Activated B cell treated with CpG ODN at 0.5 μM for 24 hours (primary cell): ENCODE data around the gene PRKCB. TPM values are rescaled to one million over a fixed set of nuclear protein-coding genes. Genes with fewer than 3 reads are reported as not detected.

Source experiments
- ATAC-seq: fragments of 200-7000 bp; cut with Tn5 transposase; one replicate; pipeline ENCODE4 v1.10.0; 2021; ENCODE audit warnings: low read depth, mild to moderate bottlenecking, moderate library complexity
- CTCF ChIA-PET: fragments of 350-600 bp; sonication (Branson Sonifier 250); formaldehyde crosslinking; loops from one replicate; lab custom pipeline; 2021; ENCODE audit warnings: antibody characterized with exemption; lab: Charles Lee
- POLR2A ChIA-PET: fragments of 350-600 bp; sonication (Branson Sonifier 250); formaldehyde crosslinking; loops from one replicate; lab custom pipeline; 2021; ENCODE audit warnings: antibody characterized with exemption; lab: Charles Lee
- DNase-seq: peaks from one replicate; pipeline ENCODE4 v3.0.0; 2022
- H3K27ac Mint-ChIP-seq: one replicate; pipeline ENCODE4 v1.8.0; 2020; ENCODE audit warnings: mixed read lengths
- H3K27me3 Mint-ChIP-seq: one replicate; pipeline ENCODE4 v1.8.0; 2021; ENCODE audit warnings: mixed read lengths
- H3K36me3 Mint-ChIP-seq: one replicate; pipeline ENCODE4 v1.8.0; 2021; ENCODE audit warnings: low read depth, mixed read lengths
- H3K4me1 Mint-ChIP-seq: one replicate; pipeline ENCODE4 v1.8.0; 2021; ENCODE audit warnings: mixed read lengths
- H3K4me3 Mint-ChIP-seq: one replicate; pipeline ENCODE4 v1.8.0; 2020; ENCODE audit warnings: mild to moderate bottlenecking, mixed read lengths
- H3K9me3 Mint-ChIP-seq: one replicate; pipeline ENCODE4 v1.8.0; 2020; ENCODE audit warnings: mixed read lengths
- CTCF ChIP-seq: fragments of 200-600 bp; IDR thresholded peaks from one replicate; pipeline ENCODE4 v1.8.0; 2022; ENCODE audit warnings: antibody characterized with exemption, mild to moderate bottlenecking
- intact Hi-C: fragments of 100-400 bp; cut with micrococcal nuclease; formaldehyde crosslinking; loops from one replicate; pipeline ENCODE4 v1.15.1; 2024
- total RNA-seq: library from RNA; stranded (reverse); gene quantifications from 2 replicates; pipeline ENCODE4 v1.2.3, GENCODE V29; 2022

PRKCB gene
- total RNA-seq, 1 donor from 2014 or later, result 146 TPM

GRCh38 chr16:23934610-23935236 is 98.9 kb downstream of the PRKCB start:
- Mint-ChIP-seq H3K27me3 (no peaks in the 10 kb centered on the region), H3K27ac (peak overlapping the region; percentile 74), H3K9me3 (peaks cover 1% of the 10 kb centered on the region), H3K4me1 (peaks cover 92% of the 10 kb centered on the region), H3K36me3 (peaks cover 40% of the 10 kb centered on the region), H3K4me3 (no peak overlapping the region)
- ChIA-PET CTCF (interaction anchor here (0.6 kb wide), 1 partner anchor 58 kb away, joined by 4 read pairs; no protein-coding TSS in a partner anchor), POLR2A (no interaction called here)
- ATAC-seq, result no peak
- intact Hi-C loops, result loop anchor here (2.0 kb wide), 1 partner anchor 16 kb away; no protein-coding TSS in a partner anchor
- no peak for DNase-seq
- no peak for TF ChIP-seq CTCF

- Mint-ChIP-seq H3K27me3 (no peaks in the 10 kb centered on the region), H3K9me3 (no peaks in the 10 kb centered on the region), H3K27ac (peak overlapping the region; percentile 73), H3K4me3 (no peak overlapping the region), H3K36me3 (peaks cover 8% of the 10 kb centered on the region), H3K4me1 (peaks cover 84% of the 10 kb centered on the region)
- no peak for ATAC-seq
- POLR2A ChIA-PET, result interaction anchor here (1.4 kb wide), 1 partner anchor 8 kb away, joined by 4 read pairs; no protein-coding TSS in a partner anchor
- intact Hi-C loops, result loop anchor here (2.0 kb wide), 1 partner anchor 15 kb away; no protein-coding TSS in a partner anchor
- CTCF ChIA-PET, result no interaction called here
- TF ChIP-seq CTCF, result no peak
- no peak for DNase-seq
Measured at GRCh38 chr16:23940111-23940510, 104.3 kb downstream of the PRKCB start.

DNA sequence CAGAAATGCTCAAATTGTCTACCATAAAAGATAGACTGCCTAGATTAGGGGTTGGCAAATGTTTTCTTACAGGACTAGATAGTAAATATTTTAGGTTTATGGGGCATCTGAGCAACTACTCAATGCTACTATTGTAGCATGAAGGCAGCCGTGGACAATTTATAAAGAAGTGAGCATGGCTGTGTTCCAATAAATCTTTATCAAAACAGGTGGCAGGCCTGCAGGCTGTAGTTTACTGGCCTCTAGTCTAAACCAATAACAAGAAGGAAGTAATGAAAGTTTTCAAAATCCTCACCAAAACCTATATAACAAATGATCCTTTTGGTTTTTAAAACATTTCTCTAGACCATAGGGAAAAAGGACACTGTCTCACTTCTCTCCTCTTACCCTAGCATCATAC is 105.2 kb downstream of the PRKCB start:
- H3K4me3 Mint-ChIP-seq, result no peak overlapping the region
- intact Hi-C loops, result loop anchor here (2.0 kb wide), 1 partner anchor 16 kb away; no protein-coding TSS in a partner anchor
- TF ChIP-seq CTCF, result no peak
- ChIA-PET CTCF (no interaction called here), POLR2A (no interaction called here)
- H3K36me3 Mint-ChIP-seq, result peaks cover 6% of the 10 kb centered on the region
- DNase-seq (no peak), ATAC-seq (no peak)
- H3K4me1 Mint-ChIP-seq, result peaks cover 84% of the 10 kb centered on the region
- peak overlapping the region; percentile 69 for H3K27ac Mint-ChIP-seq
- no peaks in the 10 kb centered on the region for H3K27me3 Mint-ChIP-seq
- H3K9me3 Mint-ChIP-seq, result no peaks in the 10 kb centered on the region

DNA sequence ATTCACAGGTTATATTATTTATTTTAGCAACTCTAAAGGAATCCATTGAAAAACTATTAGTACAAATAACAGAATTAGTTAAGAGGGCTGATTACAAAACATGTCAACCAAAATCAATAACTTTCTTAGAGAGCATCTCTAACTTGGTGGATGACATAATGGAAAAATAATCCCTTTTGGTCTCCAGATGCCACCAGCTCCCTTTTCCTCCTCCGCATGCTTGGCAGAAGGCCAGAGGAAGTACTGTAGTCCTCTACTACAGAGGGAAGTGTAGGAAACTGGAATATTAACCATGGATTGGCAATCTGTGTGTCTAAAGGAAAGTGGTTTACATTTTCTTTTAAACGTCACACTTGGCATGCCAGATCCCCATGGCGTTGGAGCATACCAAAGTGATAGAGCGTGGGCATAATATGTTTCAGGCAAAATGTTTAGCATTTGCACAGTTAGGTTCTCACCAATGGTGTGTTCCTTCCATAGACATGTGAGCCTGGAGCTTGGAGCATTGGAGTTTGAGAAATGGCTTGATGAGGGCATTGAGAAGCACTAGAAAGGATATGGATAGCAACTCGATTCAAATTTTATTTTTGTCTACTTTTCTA is 106.3 kb downstream of the PRKCB start:
- peaks cover 84% of the 10 kb centered on the region for H3K4me1 Mint-ChIP-seq
- POLR2A ChIA-PET, result no interaction called here
- H3K4me3 Mint-ChIP-seq, result no peak overlapping the region

More for the DNA sequence above, 106.3 kb downstream of the PRKCB start:
- no peak for TF ChIP-seq CTCF
- Mint-ChIP-seq H3K27ac (peak overlapping the region; percentile 80), H3K36me3 (peaks cover 4% of the 10 kb centered on the region), H3K27me3 (no peaks in the 10 kb centered on the region), H3K9me3 (no peaks in the 10 kb centered on the region)
- CTCF ChIA-PET, result no interaction called here
- intact Hi-C loops, result loop anchor here (2.0 kb wide), 1 partner anchor 17 kb away; no protein-coding TSS in a partner anchor
- DNase-seq, result no peak
- ATAC-seq, result no peak
